H9 (cell line): ENCODE data around the gene SCRN3. TPM values are rescaled to one million over a fixed set of nuclear protein-coding genes. Genes with fewer than 3 reads are reported as not detected.

Source experiments
- DNase-seq: peaks from one replicate; pipeline ENCODE4 v3.0.0-alpha.2; 2017
- H2AFZ ChIP-seq: one replicate; pipeline ENCODE4 v1.6.1; 2013; ENCODE audit warnings: mild to moderate bottlenecking, low read length, control low read depth, moderate library complexity
- H2AK5ac ChIP-seq: 2 replicates; pipeline ENCODE4 v1.6.1; 2013; ENCODE audit warnings: low read length, control low read depth, mixed read lengths; ENCODE audit not compliant: insufficient read length
- H2BK120ac ChIP-seq: one replicate; pipeline ENCODE4 v1.6.1; 2013; ENCODE audit warnings: low read depth, mild to moderate bottlenecking, low read length, control low read depth, inconsistent platforms; ENCODE audit not compliant: poor library complexity, severe bottlenecking
- H2BK12ac ChIP-seq: 2 replicates; pipeline ENCODE4 v1.6.1; 2013; ENCODE audit warnings: low read length, control low read depth, mixed read lengths, low read depth; ENCODE audit not compliant: insufficient read length
- H2BK15ac ChIP-seq: 2 replicates; pipeline ENCODE4 v1.6.1; 2013; ENCODE audit warnings: low read depth, low read length, control low read depth
- H2BK20ac ChIP-seq: one replicate; pipeline ENCODE4 v1.6.1; 2013; ENCODE audit warnings: low read depth, mild to moderate bottlenecking, low read length, control low read depth, inconsistent platforms; ENCODE audit not compliant: poor library complexity, severe bottlenecking
- H2BK5ac ChIP-seq: 2 replicates; pipeline ENCODE4 v1.6.1; 2013; ENCODE audit warnings: low read length, control low read depth, mixed read lengths; ENCODE audit not compliant: insufficient read length
- H3K14ac ChIP-seq: 2 replicates; pipeline ENCODE4 v1.6.1; 2013; ENCODE audit warnings: low read length, control low read depth; ENCODE audit not compliant: insufficient read depth
- H3K18ac ChIP-seq: 2 replicates; pipeline ENCODE4 v1.6.1; 2013; ENCODE audit warnings: low read depth, mild to moderate bottlenecking, mixed read lengths, low read length, control low read depth; ENCODE audit not compliant: insufficient read length
- H3K23ac ChIP-seq: 2 replicates; pipeline ENCODE4 v1.6.1; 2013; ENCODE audit warnings: low read length, control low read depth, mixed read lengths, low read depth; ENCODE audit not compliant: insufficient read length
- H3K23me2 ChIP-seq: 2 replicates; pipeline ENCODE4 v1.6.1; 2013; ENCODE audit warnings: low read depth, mild to moderate bottlenecking, mixed read lengths, low read length, control low read depth; ENCODE audit not compliant: insufficient read length, poor library complexity, severe bottlenecking
- H3K27ac ChIP-seq: 2 replicates; pipeline ENCODE4 v1.5.1; 2013; ENCODE audit warnings: low read length, control low read depth, mixed read lengths, low read depth; ENCODE audit not compliant: insufficient read length
- H3K27me3 ChIP-seq: 2 replicates; pipeline ENCODE4 v1.6.1; 2013; ENCODE audit warnings: low read length, control low read depth, inconsistent platforms; ENCODE audit not compliant: insufficient read depth
- H3K4ac ChIP-seq: 2 replicates; pipeline ENCODE4 v1.6.1; 2013; ENCODE audit warnings: low read depth, mild to moderate bottlenecking, control low read depth, inconsistent platforms, low read length, moderate library complexity
- H3K4me1 ChIP-seq: 2 replicates; pipeline ENCODE4 v1.6.1; 2013; ENCODE audit warnings: low read length, control low read depth, inconsistent platforms; ENCODE audit not compliant: insufficient read depth
- H3K4me2 ChIP-seq: 2 replicates; pipeline ENCODE4 v1.6.1; 2013; ENCODE audit warnings: low read length, control low read depth, mixed read lengths; ENCODE audit not compliant: insufficient read length, insufficient read depth
- H3K56ac ChIP-seq: 2 replicates; pipeline ENCODE4 v1.6.1; 2013; ENCODE audit warnings: low read depth, mild to moderate bottlenecking, mixed read lengths, low read length, control low read depth; ENCODE audit not compliant: insufficient read length
- H3K79me1 ChIP-seq: 2 replicates; pipeline ENCODE4 v1.6.1; 2013; ENCODE audit warnings: low read depth, mild to moderate bottlenecking, moderate library complexity, low read length, control low read depth, inconsistent platforms; ENCODE audit not compliant: insufficient read depth, poor library complexity, severe bottlenecking
- H3K79me2 ChIP-seq: 2 replicates; pipeline ENCODE4 v1.6.1; 2013; ENCODE audit warnings: low read length, control low read depth, inconsistent platforms; ENCODE audit not compliant: insufficient read depth
- H3K9ac ChIP-seq: 2 replicates; pipeline ENCODE4 v1.6.1; 2013; ENCODE audit warnings: low read length, control low read depth, mixed read lengths; ENCODE audit not compliant: insufficient read length; ENCODE audit errors: extremely low read depth
- H3K9me3 ChIP-seq: one replicate; pipeline ENCODE4 v1.6.1; 2013; ENCODE audit warnings: low read depth, low read length, inconsistent platforms; ENCODE audit not compliant: control insufficient read depth
- H3T11ph ChIP-seq: one replicate; pipeline ENCODE4 v1.6.1; 2013; ENCODE audit warnings: mild to moderate bottlenecking, low read length, control low read depth, inconsistent platforms
- H4K20me1 ChIP-seq: one replicate; pipeline ENCODE4 v1.6.1; 2013; ENCODE audit not compliant: control insufficient read depth, insufficient read length, insufficient read depth
- H4K5ac ChIP-seq: 2 replicates; pipeline ENCODE4 v1.6.1; 2013; ENCODE audit warnings: low read depth, mild to moderate bottlenecking, mixed read lengths, low read length, control low read depth; ENCODE audit not compliant: insufficient read length
- H4K8ac ChIP-seq: replicated peaks from 2 replicates; pipeline ENCODE4 v1.6.1; 2013; ENCODE audit warnings: low read length, control low read depth, mixed read lengths, low read depth; ENCODE audit not compliant: insufficient read length
- H4K91ac ChIP-seq: 2 replicates; pipeline ENCODE4 v1.6.1; 2013; ENCODE audit warnings: low read depth, mild to moderate bottlenecking, moderate library complexity, mixed read lengths, low read length, control low read depth; ENCODE audit not compliant: insufficient read length
- H3K27ac Mint-ChIP-seq, 3 experiments: 2 replicates in 2 of 3; 3 replicates in 1 of 3; pipeline ENCODE4 v1.8.0; 2020 to 2021; ENCODE audit warnings: mixed read lengths in 3 of 3, mild to moderate bottlenecking in 1 of 3, moderate library complexity in 1 of 3
- H3K27me3 Mint-ChIP-seq: 2 replicates; pipeline ENCODE4 v1.8.0; 2021; ENCODE audit warnings: low read depth, mild to moderate bottlenecking, moderate library complexity, mixed read lengths
- H3K36me3 Mint-ChIP-seq, 3 experiments: 2 replicates in 2 of 3; 3 replicates in 1 of 3; pipeline ENCODE4 v1.8.0; 2020 to 2021; ENCODE audit warnings: low read depth in 3 of 3, mixed read lengths in 3 of 3; ENCODE audit not compliant: insufficient read depth in 1 of 3
- H3K4me1 Mint-ChIP-seq, 2 experiments: 2 replicates each; pipeline ENCODE4 v1.8.0; 2020; ENCODE audit warnings: mixed read lengths in 2 of 2
- H3K4me3 Mint-ChIP-seq, 2 experiments: 2 replicates in 1 of 2; 3 replicates in 1 of 2; pipeline ENCODE4 v1.8.0; 2020 to 2021; ENCODE audit warnings: mild to moderate bottlenecking in 2 of 2, mixed read lengths in 2 of 2, moderate library complexity in 1 of 2
- H3K9me3 Mint-ChIP-seq, 2 experiments: 2 replicates in 1 of 2; 3 replicates in 1 of 2; pipeline ENCODE4 v1.8.0; 2020; ENCODE audit warnings: mild to moderate bottlenecking in 2 of 2, mixed read lengths in 2 of 2, moderate library complexity in 1 of 2
- WGBS: extraction: QIAGEN DNeasy Blood & Tissue Kit; methylation state at CpG from one replicate; pipeline ENCODE4 v1.1.7; 2013; ENCODE audit warnings: missing lambda C conversion rate, low lambda C conversion rate, mixed read lengths; ENCODE audit not compliant: insufficient read length; ENCODE audit errors: extremely low coverage; 5-methylcytosine and 5-hydroxymethylcytosine counted together
- total RNA-seq: library from RNA; stranded (reverse); gene quantifications from 2 replicates; pipeline ENCODE4 v1.2.1, GENCODE V29; 2021
- TF ChIP-seq, protein P1 (sequence below): fragments of 200-600 bp; sonication (generic); conservative IDR thresholded peaks from 3 replicates; pipeline ENCODE4 v1.8.0; 2021; ENCODE audit warnings: antibody characterized with exemption, mild to moderate bottlenecking

SCRN3 gene
- total RNA-seq, 1 experiment from 2014 or later = 8.7 TPM

DNA sequence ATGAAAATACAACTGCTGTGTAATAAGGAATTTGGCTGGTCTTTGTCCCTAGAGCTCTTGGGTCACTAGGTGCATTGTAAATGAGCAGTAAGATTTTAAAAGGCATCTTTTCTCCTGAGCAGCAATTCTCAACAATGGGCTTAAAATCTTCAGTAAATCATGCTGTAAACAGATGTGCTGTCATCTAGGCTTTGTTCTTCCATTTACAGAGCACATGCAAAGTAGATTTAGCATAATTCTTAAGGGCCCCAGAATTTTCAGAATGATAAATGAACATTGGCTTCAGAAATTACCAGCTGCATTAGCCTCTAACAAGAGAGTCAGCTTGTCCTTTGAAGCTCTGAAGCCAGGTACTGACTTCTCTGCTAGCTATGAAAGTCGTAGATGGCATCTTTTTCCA, 26.8 kb upstream of the SCRN3 start:
- Histone ChIP-seq H3K4me1 (no peaks in the 10 kb centered on the region), H3K14ac (no peak overlapping the region), H3K79me2 (no peaks in the 10 kb centered on the region), H3K9ac (no peak overlapping the region), H4K91ac (no peak overlapping the region), H3K27me3 (no peaks in the 10 kb centered on the region), H3T11ph (no peak overlapping the region), H4K8ac (no peak overlapping the region), H3K4ac (no peak overlapping the region), H2AFZ (no peak overlapping the region), H2BK120ac (no peak overlapping the region), H3K9me3 (no peaks in the 10 kb centered on the region), H2BK15ac (no peak overlapping the region), H4K5ac (no peak overlapping the region), H3K79me1 (no peaks in the 10 kb centered on the region), H2BK12ac (no peak overlapping the region), H3K27ac (no peak overlapping the region), H3K4me2 (no peak overlapping the region), H3K23me2 (no peaks in the 10 kb centered on the region), H2BK5ac (no peak overlapping the region), H3K18ac (no peak overlapping the region), H2BK20ac (no peak overlapping the region), H2AK5ac (no peak overlapping the region), H3K23ac (no peak overlapping the region), H4K20me1 (no peaks in the 10 kb centered on the region), H3K56ac (no peak overlapping the region)
- WGBS = no CpG with 5 or more reads among the region's 1 CpG
- TF ChIP-seq, protein P1, sequence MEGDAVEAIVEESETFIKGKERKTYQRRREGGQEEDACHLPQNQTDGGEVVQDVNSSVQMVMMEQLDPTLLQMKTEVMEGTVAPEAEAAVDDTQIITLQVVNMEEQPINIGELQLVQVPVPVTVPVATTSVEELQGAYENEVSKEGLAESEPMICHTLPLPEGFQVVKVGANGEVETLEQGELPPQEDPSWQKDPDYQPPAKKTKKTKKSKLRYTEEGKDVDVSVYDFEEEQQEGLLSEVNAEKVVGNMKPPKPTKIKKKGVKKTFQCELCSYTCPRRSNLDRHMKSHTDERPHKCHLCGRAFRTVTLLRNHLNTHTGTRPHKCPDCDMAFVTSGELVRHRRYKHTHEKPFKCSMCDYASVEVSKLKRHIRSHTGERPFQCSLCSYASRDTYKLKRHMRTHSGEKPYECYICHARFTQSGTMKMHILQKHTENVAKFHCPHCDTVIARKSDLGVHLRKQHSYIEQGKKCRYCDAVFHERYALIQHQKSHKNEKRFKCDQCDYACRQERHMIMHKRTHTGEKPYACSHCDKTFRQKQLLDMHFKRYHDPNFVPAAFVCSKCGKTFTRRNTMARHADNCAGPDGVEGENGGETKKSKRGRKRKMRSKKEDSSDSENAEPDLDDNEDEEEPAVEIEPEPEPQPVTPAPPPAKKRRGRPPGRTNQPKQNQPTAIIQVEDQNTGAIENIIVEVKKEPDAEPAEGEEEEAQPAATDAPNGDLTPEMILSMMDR = no peak
- H3K4me3 Mint-ChIP-seq = no peak overlapping the region
- no peak for DNase-seq
- no peaks in the 10 kb centered on the region for H3K27me3 Mint-ChIP-seq
- H3K27ac Mint-ChIP-seq = no peak overlapping the region
- peaks cover 18 to 19% of the 10 kb centered on the region in 2 experiments for H3K9me3 Mint-ChIP-seq
- H3K4me1 Mint-ChIP-seq = no peaks in the 10 kb centered on the region
- H3K36me3 Mint-ChIP-seq = peaks cover 33 to 36% (median 36%) of the 10 kb centered on the region in 3 experiments
